NT2/D1 (cell line): Measurements from ENCODE around the gene RUFY4.

ENCODE experiments used
- SUZ12 ChIP-seq: IDR thresholded peaks from 2 replicates; pipeline ENCODE4 v1.6.1; 2011; ENCODE audit not compliant: insufficient read length, insufficient read depth; ENCODE audit errors: extremely low read depth
- YY1 ChIP-seq: IDR thresholded peaks from 2 replicates; pipeline ENCODE4 v1.6.1; 2011; ENCODE audit not compliant: insufficient read length, insufficient read depth

DNA sequence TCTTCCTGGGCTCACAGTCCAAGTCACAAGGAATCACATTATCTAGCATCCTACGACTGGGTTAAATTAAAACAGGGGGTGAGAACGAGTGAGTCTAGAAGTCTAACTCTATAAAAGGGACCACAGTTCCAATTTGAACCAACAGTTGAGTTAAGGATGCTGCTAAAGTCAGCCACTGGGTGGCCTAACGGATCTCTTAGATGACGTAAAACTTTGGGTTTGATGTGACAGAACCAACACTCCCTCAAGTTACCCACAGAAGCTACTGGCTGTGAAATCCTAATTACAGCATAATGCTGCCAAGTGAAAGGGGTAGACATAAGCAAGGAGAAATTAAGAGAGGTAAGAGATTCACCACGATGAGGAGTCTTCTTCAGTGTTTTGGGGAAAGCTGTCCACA, 32.7 kb upstream of the RUFY4 start:
- TF ChIP-seq YY1 (no peak), SUZ12 (no peak)
